GDM1 (cell line): ENCODE measurements around the gene KAT14.
"Not testable (repeated sequence)": the region's sequence is repeated elsewhere in the genome, so short reads cannot be mapped to it uniquely, and the experiment has no call there.

ENCODE experiments used
- DNase-seq: peaks from one replicate; lab custom pipeline; 2025; lab: John Stamatoyannopoulos, UW

Gene KAT14

DNA sequence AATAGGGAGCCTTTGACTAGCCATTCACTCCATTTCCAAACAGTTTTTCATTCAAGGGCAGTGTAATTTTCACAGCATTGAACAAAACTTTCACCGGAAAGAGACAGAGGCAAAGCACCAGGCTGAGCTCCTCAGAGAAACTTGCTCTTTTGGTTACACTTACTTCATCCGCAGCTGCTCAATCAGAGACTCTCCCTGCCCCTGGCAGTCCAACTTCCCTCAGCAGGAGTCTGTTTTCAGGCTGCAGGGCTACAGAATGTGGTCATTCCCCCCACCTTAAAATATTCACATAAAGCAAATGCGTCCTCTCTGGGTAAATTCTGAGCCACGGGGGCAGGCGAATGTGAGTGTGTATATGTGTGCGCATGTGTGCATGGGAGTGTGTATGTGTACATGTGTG, 80.6 kb downstream of the KAT14 start:
- DNase-seq, result no peak

DNA sequence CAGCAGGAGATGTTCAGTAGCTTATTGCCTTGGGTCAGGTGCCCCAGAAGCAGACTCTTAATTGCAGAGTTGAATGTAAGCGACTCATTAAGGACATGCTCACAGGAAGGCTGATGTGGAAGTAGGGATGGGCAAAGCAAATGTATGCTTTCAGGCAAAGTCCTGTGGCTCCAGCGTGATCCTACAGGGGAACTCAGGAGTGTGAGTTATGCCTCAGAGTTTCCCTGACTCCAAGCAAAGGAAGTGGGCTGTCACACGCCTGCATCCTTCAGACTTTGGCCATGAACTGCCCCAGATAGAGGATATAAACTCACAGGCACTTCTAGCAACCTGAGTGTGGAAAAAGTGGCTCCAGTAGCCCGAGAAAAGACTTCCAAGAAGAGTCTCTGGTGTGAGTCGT, 85.7 kb downstream of the KAT14 start:
- DNase-seq, result no peak

DNA sequence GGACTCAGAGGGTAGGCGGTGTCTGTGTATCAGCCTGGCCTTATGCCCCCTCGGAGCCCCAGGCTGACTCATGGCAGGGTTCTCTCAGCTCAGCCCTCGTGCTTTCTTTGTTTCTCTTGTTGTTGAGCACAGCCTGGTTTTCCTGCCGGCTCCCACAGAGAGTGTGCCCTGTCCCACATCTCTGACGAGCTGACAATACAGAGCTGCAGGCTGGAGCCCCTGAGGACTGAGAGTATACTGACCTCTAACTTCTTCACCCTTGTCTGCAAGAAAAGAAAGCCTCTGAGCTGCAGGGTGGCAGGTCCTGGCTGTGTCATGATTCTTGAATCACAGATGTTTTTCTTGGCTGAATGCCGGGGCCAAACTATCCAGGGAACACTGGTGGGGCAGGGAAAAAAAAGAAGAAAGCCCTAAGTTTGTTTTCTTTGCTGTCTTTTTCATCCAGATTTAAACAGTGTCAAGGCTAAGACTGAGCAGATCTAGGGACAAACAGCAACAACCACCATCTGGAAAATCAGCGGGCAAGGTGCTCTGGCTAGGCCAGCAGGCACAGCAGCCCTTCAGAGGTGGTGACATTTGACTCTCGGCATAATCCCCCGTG, 87.4 kb downstream of the KAT14 start:
- no peak for DNase-seq

DNA sequence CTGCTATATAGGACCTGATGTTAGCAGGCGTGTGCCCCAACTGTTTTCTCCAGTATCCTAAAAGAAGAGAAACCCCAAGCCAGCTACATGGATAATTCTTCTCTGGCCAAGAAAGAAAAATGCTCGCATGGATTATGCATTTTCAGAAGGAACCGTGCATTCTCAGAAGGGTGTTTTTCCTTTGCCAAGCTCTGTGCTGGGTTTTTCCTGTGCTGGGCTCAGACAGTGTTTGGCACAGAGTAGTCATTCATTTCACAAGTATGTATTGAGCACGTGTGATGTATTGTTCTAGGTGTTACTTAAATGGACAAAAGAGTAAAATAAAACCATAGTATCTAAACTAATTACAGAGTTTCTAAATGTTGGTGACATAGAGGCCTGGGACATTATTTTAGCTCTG, 88.0 kb downstream of the KAT14 start:
- DNase-seq, result no peak

DNA sequence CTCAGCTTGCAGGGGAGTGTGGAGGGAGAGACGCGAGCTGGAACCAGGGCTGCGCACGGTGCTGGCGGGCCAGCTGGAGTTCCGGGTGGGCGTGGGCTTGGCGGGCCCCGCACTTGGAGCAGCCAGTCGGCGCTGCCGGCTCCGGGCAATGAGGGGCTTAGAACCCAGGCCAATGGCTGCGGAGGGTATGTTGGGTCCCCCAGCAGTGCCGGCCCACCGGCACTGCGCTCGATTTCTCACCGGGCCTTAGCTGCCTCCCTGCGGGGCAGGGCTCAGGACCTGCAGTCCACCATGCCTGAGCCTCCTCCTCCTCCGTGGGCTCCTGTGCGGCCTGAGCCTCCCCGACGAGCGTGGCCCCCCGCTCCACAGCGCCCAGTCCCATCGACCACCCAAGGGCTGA, 89.1 kb downstream of the KAT14 start:
- DNase-seq, result not testable (repeated sequence)

DNA sequence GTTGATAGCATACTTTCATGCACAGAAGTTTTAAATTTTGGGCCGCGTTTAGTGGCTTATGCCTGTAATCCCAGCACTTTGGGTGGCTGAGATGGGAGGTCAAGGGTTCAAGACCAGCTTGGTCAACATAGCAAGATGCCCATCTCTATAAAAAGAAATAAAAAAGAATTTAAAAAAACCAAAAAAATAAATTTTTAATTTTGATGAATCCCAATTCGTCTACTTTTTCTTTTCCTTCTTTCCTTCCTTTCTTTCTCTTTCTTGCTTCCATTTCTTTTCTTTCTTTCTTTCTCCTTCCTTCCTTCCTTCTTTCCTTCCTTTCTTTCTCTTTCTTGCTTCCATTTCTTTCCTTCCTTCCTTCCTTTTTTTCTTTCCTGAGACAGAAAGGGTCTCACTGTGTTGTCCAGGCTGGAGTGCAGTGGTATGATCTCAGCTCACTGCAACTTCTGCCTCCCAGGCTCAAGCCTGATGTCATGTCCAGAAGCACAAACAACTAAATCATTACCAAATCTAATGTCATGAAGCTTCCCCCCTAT, 95.8 kb downstream of the KAT14 start:
- DNase-seq, result no peak
